ENCODE data around the gene DDTL.
"Not testable (repeated sequence)": the region's sequence is repeated elsewhere in the genome, so short reads cannot be mapped to it uniquely, and the experiment has no call there.

DDTL gene

DNA sequence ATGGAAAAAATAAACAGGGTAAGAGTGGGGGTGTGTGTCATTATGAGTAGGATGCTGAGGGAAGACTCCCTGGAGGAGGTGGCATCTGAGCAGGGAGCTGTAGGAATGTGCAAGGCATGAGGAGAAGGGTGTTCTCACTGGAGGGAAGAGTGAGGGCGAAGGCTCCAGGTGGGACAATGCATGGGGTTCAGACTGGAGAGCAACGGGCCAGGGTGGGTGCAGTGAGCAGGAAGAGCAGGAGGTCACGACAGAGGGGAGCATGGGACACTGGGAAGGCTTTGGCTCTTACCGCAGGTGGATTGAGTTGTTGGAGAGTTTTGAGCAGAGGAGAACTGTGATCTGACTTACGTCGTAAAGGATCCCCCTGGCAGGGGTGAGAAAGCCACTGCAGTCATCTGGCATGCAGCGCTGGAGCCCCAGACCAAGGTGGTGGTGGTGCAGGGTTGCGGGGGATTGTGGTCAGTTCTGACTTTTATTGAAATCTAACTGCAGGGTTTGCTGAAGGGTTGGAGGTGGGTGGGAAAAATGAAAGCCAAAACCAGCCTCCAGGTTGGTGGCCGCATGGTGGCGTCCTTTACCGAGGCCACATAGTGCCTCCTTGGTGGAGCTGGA, 13.8 kb upstream of the DDTL start:
- H3K27ac ChIP-seq (ENCODE audit: low read depth, low read length); H2BK15ac ChIP-seq (replicated peaks; ENCODE audit: low read depth); H2BK120ac ChIP-seq (ENCODE audit: low read depth, low read length); H3K9ac ChIP-seq (ENCODE audit: low read length); H2BK5ac ChIP-seq (ENCODE audit: low read length); H3K18ac ChIP-seq (ENCODE audit: low read length); H3K23ac ChIP-seq (ENCODE audit: low read length); H3K27me3 ChIP-seq (ENCODE audit: insufficient read depth, low read length, poor library complexity); H3K4me1 ChIP-seq (ENCODE audit: control insufficient read depth, low read depth, low read length); H2AK5ac ChIP-seq (ENCODE audit: low read length); H3K79me2 ChIP-seq (ENCODE audit: control insufficient read depth, insufficient read depth, low read length); H4K8ac ChIP-seq (ENCODE audit: low read depth, low read length); H3K4me3 ChIP-seq (ENCODE audit: low read length); H3K79me1 ChIP-seq (ENCODE audit: low read length); H4K5ac ChIP-seq (ENCODE audit: low read length); H3K4me2 ChIP-seq (ENCODE audit: low read length); H3K36me3 ChIP-seq (ENCODE audit: control insufficient read depth, insufficient read depth, low read length); DNase-seq; H3K4ac ChIP-seq (ENCODE audit: low read depth, low read length): not testable (repeated sequence)
- no CpG with 5 or more reads among the region's 11 CpGs for WGBS (ENCODE audit: extremely low coverage, insufficient coverage, low lambda C conversion rate)
- H3K56ac ChIP-seq (ENCODE audit: low read length), result peak overlapping the region; percentile 25

DNA sequence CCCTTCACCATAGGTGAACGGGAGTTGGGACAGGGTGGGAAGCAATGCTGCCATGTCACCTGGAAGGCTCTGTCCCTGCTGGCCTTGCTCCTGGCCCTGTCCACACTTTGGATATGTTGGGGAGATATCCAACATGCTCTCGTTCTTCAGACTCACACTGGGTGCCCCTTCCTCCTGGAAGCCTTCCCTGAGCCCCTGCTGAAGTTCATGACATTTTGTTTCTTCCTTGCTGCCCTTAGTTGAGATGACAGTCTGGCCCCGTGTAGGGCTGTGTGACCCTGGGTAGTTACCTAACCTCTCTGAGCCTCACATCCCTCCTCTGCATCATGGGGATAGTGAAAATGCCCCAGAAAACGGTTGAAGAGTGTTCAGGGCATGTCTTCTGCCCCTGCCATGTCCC, 13.2 kb upstream of the DDTL start:
- H3K18ac ChIP-seq (ENCODE audit: low read length); H2AK5ac ChIP-seq (ENCODE audit: low read length); H3K27ac ChIP-seq (ENCODE audit: low read depth, low read length); DNase-seq; H4K8ac ChIP-seq (ENCODE audit: low read depth, low read length); H3K36me3 ChIP-seq (ENCODE audit: control insufficient read depth, insufficient read depth, low read length); H3K79me2 ChIP-seq (ENCODE audit: control insufficient read depth, insufficient read depth, low read length); H2BK120ac ChIP-seq (ENCODE audit: low read depth, low read length); H3K56ac ChIP-seq (ENCODE audit: low read length); H3K4me3 ChIP-seq (ENCODE audit: low read length); H3K9ac ChIP-seq (ENCODE audit: low read length); H3K79me1 ChIP-seq (ENCODE audit: low read length); H3K4me2 ChIP-seq (ENCODE audit: low read length); H2BK15ac ChIP-seq (replicated peaks; ENCODE audit: low read depth); H3K4me1 ChIP-seq (ENCODE audit: control insufficient read depth, low read depth, low read length); H4K5ac ChIP-seq (ENCODE audit: low read length); H3K4ac ChIP-seq (ENCODE audit: low read depth, low read length); H2BK5ac ChIP-seq (ENCODE audit: low read length); H3K27me3 ChIP-seq (ENCODE audit: insufficient read depth, low read length, poor library complexity); H3K23ac ChIP-seq (ENCODE audit: low read length): not testable (repeated sequence)
- no CpG with 5 or more reads among the region's 4 CpGs for WGBS (ENCODE audit: extremely low coverage, insufficient coverage, low lambda C conversion rate)

DNA sequence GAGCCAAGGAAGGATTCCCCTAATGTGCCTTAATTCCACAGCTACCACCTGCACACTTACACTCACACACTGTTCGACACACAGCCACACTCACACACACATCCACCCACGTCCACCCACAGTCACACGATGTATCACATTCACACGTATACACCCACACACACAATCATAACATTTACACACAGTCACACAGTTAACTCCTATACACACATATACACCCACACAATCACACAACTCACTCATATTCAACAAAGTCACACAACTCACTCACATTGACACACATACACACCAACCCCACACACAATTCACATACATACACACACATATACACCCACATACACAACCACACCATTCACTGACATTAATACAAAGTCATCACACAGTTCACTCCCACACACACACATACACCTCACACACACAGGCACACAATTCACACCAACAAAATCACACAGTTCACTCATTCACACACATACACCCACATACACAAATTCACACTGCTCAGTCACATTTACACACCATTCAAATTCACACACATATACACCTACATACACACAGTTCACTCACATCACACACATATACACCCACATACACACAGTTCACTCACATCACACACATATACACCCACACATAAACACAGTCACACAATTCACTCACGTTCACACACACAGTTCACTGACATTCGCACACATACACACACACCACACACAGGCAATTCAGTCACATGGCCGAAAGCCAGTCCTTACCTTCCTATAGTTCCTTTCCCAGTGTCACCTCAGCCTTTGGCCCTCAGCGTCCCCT, 12.3 kb upstream of the DDTL start:
- H3K27me3 ChIP-seq (ENCODE audit: insufficient read depth, low read length, poor library complexity); H3K18ac ChIP-seq (ENCODE audit: low read length); H4K8ac ChIP-seq (ENCODE audit: low read depth, low read length); H3K79me2 ChIP-seq (ENCODE audit: control insufficient read depth, insufficient read depth, low read length); H3K36me3 ChIP-seq (ENCODE audit: control insufficient read depth, insufficient read depth, low read length); H3K4me3 ChIP-seq (ENCODE audit: low read length); H3K4me1 ChIP-seq (ENCODE audit: control insufficient read depth, low read depth, low read length); H2AK5ac ChIP-seq (ENCODE audit: low read length); H3K56ac ChIP-seq (ENCODE audit: low read length); H3K4me2 ChIP-seq (ENCODE audit: low read length); H3K4ac ChIP-seq (ENCODE audit: low read depth, low read length); H3K9ac ChIP-seq (ENCODE audit: low read length); H3K27ac ChIP-seq (ENCODE audit: low read depth, low read length); H3K23ac ChIP-seq (ENCODE audit: low read length); H3K79me1 ChIP-seq (ENCODE audit: low read length); H2BK5ac ChIP-seq (ENCODE audit: low read length); DNase-seq; H4K5ac ChIP-seq (ENCODE audit: low read length); H2BK15ac ChIP-seq (replicated peaks; ENCODE audit: low read depth); H2BK120ac ChIP-seq (ENCODE audit: low read depth, low read length): not testable (repeated sequence)
- WGBS (ENCODE audit: extremely low coverage, insufficient coverage, low lambda C conversion rate), result 100% methylated on average over 3 of the region's 8 CpGs

DNA sequence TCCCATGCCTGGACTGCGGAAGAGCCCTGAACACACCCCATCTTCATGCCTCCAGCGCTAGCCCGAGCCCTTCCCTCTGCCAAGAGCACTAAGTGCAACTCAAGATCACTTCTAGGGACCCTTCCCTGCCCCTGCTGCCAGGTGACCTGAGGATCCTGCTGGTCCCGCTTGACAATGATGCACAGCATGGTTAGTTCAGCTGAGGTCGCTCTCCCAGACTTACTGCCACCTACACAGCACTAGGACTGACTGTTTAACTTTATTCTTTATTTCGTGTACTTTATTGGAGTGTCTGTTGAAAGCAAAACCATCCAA, 11.7 kb upstream of the DDTL start:
- not testable (repeated sequence) for H3K27me3 ChIP-seq (ENCODE audit: insufficient read depth, low read length, poor library complexity); H4K5ac ChIP-seq (ENCODE audit: low read length); H3K9ac ChIP-seq (ENCODE audit: low read length); H3K27ac ChIP-seq (ENCODE audit: low read depth, low read length); H2BK120ac ChIP-seq (ENCODE audit: low read depth, low read length); H2BK5ac ChIP-seq (ENCODE audit: low read length); H3K36me3 ChIP-seq (ENCODE audit: control insufficient read depth, insufficient read depth, low read length); H3K79me1 ChIP-seq (ENCODE audit: low read length); H2AK5ac ChIP-seq (ENCODE audit: low read length); DNase-seq; H3K56ac ChIP-seq (ENCODE audit: low read length); H3K18ac ChIP-seq (ENCODE audit: low read length); H4K8ac ChIP-seq (ENCODE audit: low read depth, low read length); H3K4ac ChIP-seq (ENCODE audit: low read depth, low read length); H3K23ac ChIP-seq (ENCODE audit: low read length); H3K4me2 ChIP-seq (ENCODE audit: low read length); H3K79me2 ChIP-seq (ENCODE audit: control insufficient read depth, insufficient read depth, low read length); H3K4me1 ChIP-seq (ENCODE audit: control insufficient read depth, low read depth, low read length); H3K4me3 ChIP-seq (ENCODE audit: low read length); H2BK15ac ChIP-seq (replicated peaks; ENCODE audit: low read depth)
- WGBS (ENCODE audit: extremely low coverage, insufficient coverage, low lambda C conversion rate), result no CpG with 5 or more reads among the region's 6 CpGs

DNA sequence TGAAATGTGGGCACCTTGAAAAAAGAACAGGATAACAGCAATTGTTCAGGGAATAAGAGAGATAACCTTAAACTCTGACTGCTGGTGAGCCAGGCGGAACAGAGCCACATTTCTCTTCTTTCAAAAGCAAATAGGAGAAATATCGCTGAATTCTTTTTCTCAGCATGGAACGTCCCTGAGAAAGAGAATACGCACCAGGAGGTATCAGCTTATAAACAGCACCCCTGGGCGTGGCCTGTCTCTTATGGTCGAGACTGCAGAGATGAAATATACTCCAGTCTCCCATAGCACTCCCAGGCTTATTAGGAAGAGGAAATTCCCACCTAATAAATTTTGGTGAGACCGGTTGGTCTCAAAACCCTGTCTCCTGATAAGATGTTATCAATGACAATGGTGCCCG, 10.8 kb upstream of the DDTL start:
- not testable (repeated sequence) for H3K27me3 ChIP-seq (ENCODE audit: insufficient read depth, low read length, poor library complexity); H3K23ac ChIP-seq (ENCODE audit: low read length); H2BK5ac ChIP-seq (ENCODE audit: low read length); H3K4me2 ChIP-seq (ENCODE audit: low read length); H4K8ac ChIP-seq (ENCODE audit: low read depth, low read length); DNase-seq; H3K18ac ChIP-seq (ENCODE audit: low read length); H4K5ac ChIP-seq (ENCODE audit: low read length); H3K36me3 ChIP-seq (ENCODE audit: control insufficient read depth, insufficient read depth, low read length); H3K4me3 ChIP-seq (ENCODE audit: low read length); H3K79me2 ChIP-seq (ENCODE audit: control insufficient read depth, insufficient read depth, low read length); H2BK120ac ChIP-seq (ENCODE audit: low read depth, low read length); H3K4me1 ChIP-seq (ENCODE audit: control insufficient read depth, low read depth, low read length); H2AK5ac ChIP-seq (ENCODE audit: low read length); H3K4ac ChIP-seq (ENCODE audit: low read depth, low read length); H2BK15ac ChIP-seq (replicated peaks; ENCODE audit: low read depth); H3K56ac ChIP-seq (ENCODE audit: low read length); H3K9ac ChIP-seq (ENCODE audit: low read length); H3K27ac ChIP-seq (ENCODE audit: low read depth, low read length); H3K79me1 ChIP-seq (ENCODE audit: low read length)
- WGBS (ENCODE audit: extremely low coverage, insufficient coverage, low lambda C conversion rate), result no CpG with 5 or more reads among the region's 8 CpGs

Data from mesendoderm (in vitro differentiated cells).